GM21423 (cell line): ENCODE measurements around the gene RNU7-1.

Experiments
- ATAC-seq: cut with Tn5 transposase; IDR thresholded peaks from one replicate; pipeline ENCODE4 v1.9.1; 2021; ENCODE audit warnings: mild to moderate bottlenecking, moderate library complexity; ENCODE audit not compliant: unreplicated experiment

Gene RNU7-1

GRCh38 chr12:6987956-6988553, 44.4 kb downstream of the RNU7-1 start:
- ATAC-seq: no peak
